Dermis microvascular lymphatic vessel endothelial cell (primary cell): ENCODE measurements around the gene PPP1R3D. TPM values are rescaled to one million over a fixed set of nuclear protein-coding genes. Genes with fewer than 3 reads are reported as not detected.
"Not testable (repeated sequence)": the region's sequence is repeated elsewhere in the genome, so short reads cannot be mapped to it uniquely, and the experiment has no call there.

ENCODE experiments used
- DNase-seq, 2 donors: peaks; one replicate each; pipeline versions ENCODE4 v3.0.0 to v3.0.0-alpha.2; 2010; ENCODE audit warnings: low read depth in 2 of 2
- total RNA-seq: library from RNA; depleted of rRNA; stranded (reverse); fragments of >200 nt; gene quantifications from 2 replicates; pipeline ENCODE4 v1.2.1, GENCODE V29; 2014

PPP1R3D gene
- total RNA-seq, 1 donor from 2014 or later: 5.5 TPM

GRCh38 chr20:59925359-59925758 lies 14.7 kb downstream of the PPP1R3D start:
- DNase-seq: no peak

GRCh38 chr20:59923514-59923913 lies 16.6 kb downstream of the PPP1R3D start:
- DNase-seq: no peak

- no peak for DNase-seq
Observed at GRCh38 chr20:59920944-59921343, 19.2 kb downstream of the PPP1R3D start.

GRCh38 chr20:59912609-59913008 lies 27.5 kb downstream of the PPP1R3D start:
- no peak for DNase-seq

GRCh38 chr20:59911041-59911440 lies 29.1 kb downstream of the PPP1R3D start:
- no peak for DNase-seq

GRCh38 chr20:59908855-59909254 lies 31.2 kb downstream of the PPP1R3D start:
- no peak for DNase-seq

- no peak for DNase-seq
Observed at GRCh38 chr20:59903621-59904020, 36.5 kb downstream of the PPP1R3D start.

GRCh38 chr20:59902470-59902869 lies 37.6 kb downstream of the PPP1R3D start:
- no peak for DNase-seq

GRCh38 chr20:59895908-59896307 lies 44.2 kb downstream of the PPP1R3D start:
- DNase-seq: no peak

- DNase-seq: no peak
Observed at GRCh38 chr20:59891581-59891980, 48.5 kb downstream of the PPP1R3D start.

- DNase-seq: not testable (repeated sequence)
Observed at GRCh38 chr20:59890035-59890434, 50.1 kb downstream of the PPP1R3D start.

GRCh38 chr20:59888050-59888449 lies 52.1 kb downstream of the PPP1R3D start:
- no peak for DNase-seq

Other genes starting within 250 kb of the PPP1R3D start
- gene SYCP2, start 6.7 kb downstream of the PPP1R3D start, total RNA-seq: 0.64 and 1.1 TPM in 2 replicates
- 2.3 and 2.9 TPM in 2 replicates for gene FAM217B, start 84 bp upstream of the PPP1R3D start, total RNA-seq
- gene CDH26, start 18.1 kb upstream of the PPP1R3D start, total RNA-seq: 0.13 and 1.1 TPM in 2 replicates